Tongue (tissue), 2 donors: Measurements from ENCODE around the gene CYP1B1. TPM values are rescaled to one million over a fixed set of nuclear protein-coding genes. Genes with fewer than 3 reads are reported as not detected.
"Not testable (repeated sequence)": the region's sequence is repeated elsewhere in the genome, so short reads cannot be mapped to it uniquely, and the experiment has no call there.

ENCODE experiments used
- DNase-seq: peaks from one replicate; pipeline ENCODE4 v3.0.0-alpha.2; 2015
- total RNA-seq: library from RNA; depleted of rRNA; stranded (reverse); fragments of >200 nt; gene quantifications from one replicate; pipeline ENCODE4 v1.2.3, GENCODE V29; 2014

Gene CYP1B1
- total RNA-seq, 1 donor from 2014 or later, result 8.0 TPM

GRCh38 chr2:38098421-38099098, 22.6 kb upstream of the CYP1B1 start:
- peak; percentile 30 for DNase-seq

GRCh38 chr2:38097988-38098385, 22.0 kb upstream of the CYP1B1 start:
- DNase-seq, result no peak

- DNase-seq, result no peak
Measured at GRCh38 chr2:38097258-38097987, 21.5 kb upstream of the CYP1B1 start.

GRCh38 chr2:38095996-38096861, 20.3 kb upstream of the CYP1B1 start:
- DNase-seq, result peak; percentile 78

GRCh38 chr2:38095079-38095995, 19.4 kb upstream of the CYP1B1 start:
- peak; percentile 30 for DNase-seq

- DNase-seq, result peak; percentile 24
Measured at GRCh38 chr2:38093527-38094165, 17.7 kb upstream of the CYP1B1 start.

GRCh38 chr2:38092196-38092902, 16.4 kb upstream of the CYP1B1 start:
- peak; percentile 29 for DNase-seq

GRCh38 chr2:38091760-38092159, 15.8 kb upstream of the CYP1B1 start:
- DNase-seq, result no peak

GRCh38 chr2:38090928-38091327, 15.0 kb upstream of the CYP1B1 start:
- DNase-seq, result no peak

GRCh38 chr2:38090212-38090611, 14.3 kb upstream of the CYP1B1 start:
- DNase-seq, result not testable (repeated sequence)

GRCh38 chr2:38085998-38086698, 10.2 kb upstream of the CYP1B1 start:
- DNase-seq, result not testable (repeated sequence)

GRCh38 chr2:38084556-38084955, 8.6 kb upstream of the CYP1B1 start:
- DNase-seq, result not testable (repeated sequence)

GRCh38 chr2:38082727-38083126, 6.8 kb upstream of the CYP1B1 start:
- DNase-seq, result not testable (repeated sequence)

- DNase-seq, result no peak
Measured at GRCh38 chr2:38080346-38080745, 4.4 kb upstream of the CYP1B1 start.

- no peak for DNase-seq
Measured at GRCh38 chr2:38079116-38080052, 3.4 kb upstream of the CYP1B1 start.

GRCh38 chr2:38077431-38077769, 1.4 kb upstream of the CYP1B1 start:
- DNase-seq, result no peak

- DNase-seq, result peak; percentile 65
Measured at GRCh38 chr2:38076710-38077430, 919 bp upstream of the CYP1B1 start.

GRCh38 chr2:38076152-38076709, 280 bp upstream of the CYP1B1 start:
- peak; percentile 79 for DNase-seq
